Spleen (tissue), 7 donors: ENCODE data around the gene CALR3.
A peak's percentile ranks its signal among the peaks of the same experiment; 100 is the strongest.

Source experiments
- CTCF ChIP-seq, 11 experiments: fragments of 200-600 bp in 7 of 11; fragments of 450-650 bp in 4 of 11; sonication (generic) in 4 of 11; IDR thresholded peaks in 8 of 11; conservative IDR thresholded peaks in 3 of 11; 1 replicate in 7 of 11; 2 replicates in 4 of 11; pipeline versions ENCODE4 v1.4.0 to v1.8.0; 2016 to 2021; ENCODE audit warnings: antibody characterized with exemption in 11 of 11, inconsistent platforms in 4 of 11, mild to moderate bottlenecking in 1 of 11
- POLR2A ChIP-seq, 3 donors: fragments of 450-650 bp; IDR thresholded peaks; one replicate each; pipeline ENCODE4 v1.5.1; 2017; ENCODE audit warnings: antibody characterized with exemption in 3 of 3, mild to moderate bottlenecking in 1 of 3
- POLR2AphosphoS5 ChIP-seq, 3 donors: sonication (generic); formaldehyde crosslinking; IDR thresholded peaks; one replicate each; pipeline ENCODE4 v1.5.1; 2017; ENCODE audit warnings: antibody characterized with exemption in 3 of 3
- donor health status: DM: no; HTN: no; CAD: no; lungs with moderate emphysema.
- donor health status: DM: no; HTN: no; CAD: no.
- donor health status: DM: no; HTN: no; CAD: no.

GRCh38 chr19:16520074-16520973 is 24.4 kb upstream of the CALR3 start:
- TF ChIP-seq CTCF (IDR thresholded peaks at IDR 0.05 in 8 of 11, conservative IDR thresholded peaks at IDR 0.05 in 3 of 11) (no peak), POLR2A (IDR thresholded peaks at IDR 0.05) (no peak), POLR2AphosphoS5 (IDR thresholded peaks at IDR 0.05) (peak in 2 of 3 donors; percentile 11 to 71)
